ENCODE results near the gene PLIN1. TPM values are rescaled to one million over a fixed set of nuclear protein-coding genes. Genes with fewer than 3 reads are reported as not detected.

PLIN1 gene
- total RNA-seq, 1 donor from 2014 or later, result 0.14 TPM

- H3K36me3 Mint-ChIP-seq (ENCODE audit: low read depth, unreplicated experiment), result peaks cover 5% of the 10 kb centered on the region
- peak; percentile 64 for DNase-seq (ENCODE audit: low read depth)
Measured at GRCh38 chr15:89680282-89680873, 1.2 kb upstream of the PLIN1 start.

GRCh38 chr15:89677381-89677780, 1.8 kb downstream of the PLIN1 start:
- TF ChIP-seq EZH2 (IDR thresholded peaks at IDR 0.05; ENCODE audit: insufficient read depth, low read length), result no peak
- TF ChIP-seq CTCF (IDR thresholded peaks at IDR 0.05; ENCODE audit: insufficient read depth, low read depth, low read length), result no peak
- no peaks in the 10 kb centered on the region for H3K4me1 Mint-ChIP-seq (ENCODE audit: low read depth, unreplicated experiment)
- Histone ChIP-seq H3K79me2 (ENCODE audit: insufficient read depth, low read length) (no peaks in the 10 kb centered on the region), H3K9ac (ENCODE audit: low read length) (no peak overlapping the region), H3K27me3 (ENCODE audit: insufficient read depth, low read length) (no peaks in the 10 kb centered on the region), H4K20me1 (ENCODE audit: insufficient read depth, low read length) (no peaks in the 10 kb centered on the region), H3K4me2 (ENCODE audit: low read length) (no peak overlapping the region), H3K9me3 (ENCODE audit: insufficient read depth, low read depth, low read length) (no peaks in the 10 kb centered on the region), H3K36me3 (ENCODE audit: insufficient read depth, low read length) (no peaks in the 10 kb centered on the region), H3K27ac (ENCODE audit: low read depth, low read length) (no peak overlapping the region), H3K4me1 (ENCODE audit: insufficient read depth, low read length) (no peaks in the 10 kb centered on the region), H3K4me3 (ENCODE audit: insufficient read depth, low read depth, low read length) (no peak overlapping the region), H2AFZ (ENCODE audit: low read depth, low read length) (no peak overlapping the region)
- DNase-seq (ENCODE audit: low read depth) (no peak), FAIRE-seq (no peak)
- peaks cover 33% of the 10 kb centered on the region for H3K27me3 Mint-ChIP-seq (ENCODE audit: low read depth, unreplicated experiment)
- H3K27ac Mint-ChIP-seq (ENCODE audit: unreplicated experiment), result no peak overlapping the region
- H3K36me3 Mint-ChIP-seq (ENCODE audit: low read depth, unreplicated experiment), result no peaks in the 10 kb centered on the region
- peaks cover 2% of the 10 kb centered on the region for H3K9me3 Mint-ChIP-seq (ENCODE audit: unreplicated experiment)
- no peak overlapping the region for H3K4me3 Mint-ChIP-seq (ENCODE audit: unreplicated experiment)

More at GRCh38 chr15:89680282-89680873, 1.2 kb upstream of the PLIN1 start:
- no peaks in the 10 kb centered on the region for H3K36me3 ChIP-seq (ENCODE audit: insufficient read depth, low read length)
- H3K9me3 ChIP-seq (ENCODE audit: insufficient read depth, low read depth, low read length), result no peaks in the 10 kb centered on the region
- H3K4me3 ChIP-seq (ENCODE audit: insufficient read depth, low read depth, low read length), result no peak overlapping the region
- H3K79me2 ChIP-seq (ENCODE audit: insufficient read depth, low read length), result no peaks in the 10 kb centered on the region
- Mint-ChIP-seq H3K4me3 (ENCODE audit: unreplicated experiment) (no peak overlapping the region), H3K27ac (ENCODE audit: unreplicated experiment) (no peak overlapping the region), H3K9me3 (ENCODE audit: unreplicated experiment) (no peaks in the 10 kb centered on the region), H3K4me1 (ENCODE audit: low read depth, unreplicated experiment) (no peaks in the 10 kb centered on the region), H3K27me3 (ENCODE audit: low read depth, unreplicated experiment) (peaks cover 24% of the 10 kb centered on the region)
- H4K20me1 ChIP-seq (ENCODE audit: insufficient read depth, low read length), result no peaks in the 10 kb centered on the region
- no peak overlapping the region for H3K4me2 ChIP-seq (ENCODE audit: low read length)
- no peak overlapping the region for H3K27ac ChIP-seq (ENCODE audit: low read depth, low read length)
- no peaks in the 10 kb centered on the region for H3K4me1 ChIP-seq (ENCODE audit: insufficient read depth, low read length)
- no peak for FAIRE-seq
- no peak for TF ChIP-seq EZH2 (IDR thresholded peaks at IDR 0.05; ENCODE audit: insufficient read depth, low read length)
- no peak for TF ChIP-seq CTCF (IDR thresholded peaks at IDR 0.05; ENCODE audit: insufficient read depth, low read depth, low read length)
- H3K27me3 ChIP-seq (ENCODE audit: insufficient read depth, low read length), result no peaks in the 10 kb centered on the region
- H2AFZ ChIP-seq (ENCODE audit: low read depth, low read length), result no peak overlapping the region
- H3K9ac ChIP-seq (ENCODE audit: low read length), result no peak overlapping the region

GRCh38 chr15:89675606-89676005, 3.6 kb downstream of the PLIN1 start:
- H3K4me3 Mint-ChIP-seq (ENCODE audit: unreplicated experiment), result no peak overlapping the region
- H3K36me3 Mint-ChIP-seq (ENCODE audit: low read depth, unreplicated experiment), result no peaks in the 10 kb centered on the region
- Histone ChIP-seq H3K4me1 (ENCODE audit: insufficient read depth, low read length) (no peaks in the 10 kb centered on the region), H3K9me3 (ENCODE audit: insufficient read depth, low read depth, low read length) (no peaks in the 10 kb centered on the region), H3K36me3 (ENCODE audit: insufficient read depth, low read length) (no peaks in the 10 kb centered on the region), H3K27me3 (ENCODE audit: insufficient read depth, low read length) (no peaks in the 10 kb centered on the region), H3K79me2 (ENCODE audit: insufficient read depth, low read length) (no peaks in the 10 kb centered on the region), H3K27ac (ENCODE audit: low read depth, low read length) (no peak overlapping the region), H3K4me3 (ENCODE audit: insufficient read depth, low read depth, low read length) (no peak overlapping the region), H3K4me2 (ENCODE audit: low read length) (no peak overlapping the region), H3K9ac (ENCODE audit: low read length) (no peak overlapping the region), H4K20me1 (ENCODE audit: insufficient read depth, low read length) (no peaks in the 10 kb centered on the region), H2AFZ (ENCODE audit: low read depth, low read length) (no peak overlapping the region)
- peaks cover 6% of the 10 kb centered on the region for H3K9me3 Mint-ChIP-seq (ENCODE audit: unreplicated experiment)
- H3K27me3 Mint-ChIP-seq (ENCODE audit: low read depth, unreplicated experiment), result peaks cover 44% of the 10 kb centered on the region
- FAIRE-seq, result no peak
- H3K27ac Mint-ChIP-seq (ENCODE audit: unreplicated experiment), result no peak overlapping the region
- TF ChIP-seq EZH2 (IDR thresholded peaks at IDR 0.05; ENCODE audit: insufficient read depth, low read length), result no peak
- no peak for TF ChIP-seq CTCF (IDR thresholded peaks at IDR 0.05; ENCODE audit: insufficient read depth, low read depth, low read length)
- peaks cover 7% of the 10 kb centered on the region for H3K4me1 Mint-ChIP-seq (ENCODE audit: low read depth, unreplicated experiment)
- no peak for DNase-seq (ENCODE audit: low read depth)
